GM10847 (cell line): Measurements from ENCODE around the gene RNF112.

ENCODE experiments used
- POLR2A ChIP-seq: IDR thresholded peaks from 2 replicates; pipeline ENCODE4 v1.6.1; 2011; ENCODE audit not compliant: insufficient read length; ENCODE audit errors: extremely low read depth

Gene RNF112

DNA sequence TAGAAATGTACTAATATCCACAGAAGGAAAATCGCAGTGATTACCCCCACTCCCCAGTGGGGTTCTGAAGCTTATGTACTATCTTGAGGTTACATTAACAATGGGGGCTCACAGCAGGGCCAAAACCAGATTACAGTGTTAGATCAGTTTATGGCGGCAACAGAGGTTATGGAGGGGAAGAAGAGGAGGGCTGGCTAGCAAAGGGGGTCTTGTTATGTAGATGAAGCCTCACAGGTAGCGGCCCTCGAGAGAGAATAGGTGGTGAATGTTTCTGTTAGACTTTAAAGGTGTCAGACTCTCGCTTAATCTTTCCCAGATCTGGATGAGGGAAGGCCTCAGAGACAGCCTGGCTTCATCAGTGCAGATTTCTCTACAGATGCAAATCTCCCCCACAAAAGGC is 22.2 kb downstream of the RNF112 start:
- TF ChIP-seq POLR2A = no peak

DNA sequence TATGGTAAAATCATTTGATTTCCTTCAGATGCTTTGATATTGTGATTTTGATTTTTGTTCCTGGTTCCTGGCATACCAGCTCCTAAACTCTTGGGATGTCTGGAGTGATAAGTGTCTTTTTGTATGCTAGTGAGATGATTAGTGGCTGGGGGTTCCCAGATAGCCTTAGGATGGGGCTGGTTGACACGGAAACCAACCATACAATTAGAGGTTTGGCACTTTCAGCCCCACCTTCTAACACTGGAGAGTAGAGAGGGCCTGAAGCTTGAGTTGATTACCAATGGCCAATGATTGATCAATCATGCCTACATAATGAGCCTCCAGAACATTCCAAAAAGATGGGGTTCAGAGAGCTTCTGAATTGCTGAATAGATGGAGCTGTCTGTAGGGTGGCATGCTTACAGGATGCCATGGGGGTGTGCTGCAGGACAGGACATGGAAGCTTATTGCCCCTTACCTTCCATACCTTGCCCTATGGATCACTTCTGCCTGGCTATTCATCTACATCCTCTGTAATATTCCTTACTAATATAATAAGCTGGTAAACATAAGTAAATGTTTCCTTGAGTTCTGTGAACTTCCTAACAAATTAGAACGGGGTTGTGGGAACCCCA is 22.8 kb downstream of the RNF112 start:
- no peak for TF ChIP-seq POLR2A

DNA sequence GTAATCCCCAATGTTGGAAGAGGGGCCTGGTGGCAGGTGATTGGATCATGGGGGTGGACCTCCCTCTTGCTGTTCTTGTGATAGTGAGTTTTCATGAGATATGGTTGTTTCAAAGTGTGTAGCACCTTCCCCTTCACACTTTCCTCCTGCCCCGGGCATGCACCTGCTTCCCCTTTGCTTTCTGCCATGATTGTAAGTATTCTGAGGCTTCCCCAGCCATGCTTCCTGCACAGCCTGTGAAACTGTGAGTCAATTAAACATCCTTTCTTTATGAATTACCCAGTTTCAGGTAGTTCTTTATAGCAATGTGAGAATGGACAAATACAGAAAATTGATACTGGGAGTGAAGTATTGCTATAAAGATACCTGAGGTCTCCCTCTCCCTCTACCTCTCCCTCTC is 29.4 kb downstream of the RNF112 start:
- no peak for TF ChIP-seq POLR2A

DNA sequence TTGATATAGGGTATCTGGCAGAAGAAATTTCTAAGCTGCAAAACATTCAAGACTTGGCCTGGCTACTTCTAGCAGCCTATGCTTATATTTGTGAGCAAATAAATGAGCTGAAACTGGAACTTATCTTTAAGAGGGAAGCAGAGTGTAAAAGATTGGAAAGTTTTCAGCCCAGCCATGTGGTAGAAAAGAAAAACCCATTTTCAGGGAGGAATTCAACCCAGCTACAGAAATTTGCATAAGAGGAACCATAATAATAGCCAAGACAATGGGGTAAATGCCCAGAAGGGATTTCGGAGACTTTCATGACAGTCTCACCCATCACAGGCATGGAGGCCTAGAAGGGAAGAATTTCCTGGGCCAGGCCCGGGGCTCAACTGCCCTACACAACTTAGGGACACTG is 31.7 kb downstream of the RNF112 start:
- no peak for TF ChIP-seq POLR2A

DNA sequence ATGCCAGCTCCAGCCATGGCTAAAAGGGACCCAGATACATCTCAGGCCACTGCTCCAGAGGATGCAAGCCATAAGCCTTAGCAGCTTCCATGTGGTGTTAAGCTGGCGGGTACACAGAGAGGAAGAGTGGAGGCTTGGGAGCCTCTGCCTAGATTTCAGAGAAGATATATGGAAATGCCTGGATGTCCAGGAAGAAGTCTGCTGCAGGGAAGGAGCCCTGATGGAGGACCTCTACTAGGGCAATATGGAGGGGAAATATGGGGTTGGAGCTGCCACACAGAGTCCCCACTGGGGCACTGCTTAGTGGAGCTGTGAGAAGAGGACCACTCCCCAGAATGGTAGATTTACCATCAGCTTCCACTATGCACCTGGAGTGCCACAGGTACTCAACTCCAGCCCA is 32.1 kb downstream of the RNF112 start:
- no peak for TF ChIP-seq POLR2A

DNA sequence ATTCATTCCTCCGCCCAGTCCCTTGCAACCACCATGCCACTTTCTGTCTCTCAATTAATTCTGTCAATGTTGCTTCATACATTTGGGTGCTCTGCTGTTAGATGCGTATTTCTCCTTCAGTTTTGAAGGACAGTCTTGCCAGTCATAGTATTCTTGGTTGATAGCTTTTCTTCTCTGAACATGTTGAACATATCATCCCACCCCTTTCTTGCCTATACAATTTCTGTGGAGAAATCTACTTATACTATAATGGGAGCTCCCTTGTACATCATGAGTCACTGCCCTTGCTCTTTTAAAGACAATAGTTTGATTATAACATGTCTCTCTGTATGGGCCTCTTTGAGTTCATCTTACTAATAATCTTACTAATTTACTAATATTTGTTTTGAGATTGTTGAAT is 34.1 kb downstream of the RNF112 start:
- TF ChIP-seq POLR2A = no peak

DNA sequence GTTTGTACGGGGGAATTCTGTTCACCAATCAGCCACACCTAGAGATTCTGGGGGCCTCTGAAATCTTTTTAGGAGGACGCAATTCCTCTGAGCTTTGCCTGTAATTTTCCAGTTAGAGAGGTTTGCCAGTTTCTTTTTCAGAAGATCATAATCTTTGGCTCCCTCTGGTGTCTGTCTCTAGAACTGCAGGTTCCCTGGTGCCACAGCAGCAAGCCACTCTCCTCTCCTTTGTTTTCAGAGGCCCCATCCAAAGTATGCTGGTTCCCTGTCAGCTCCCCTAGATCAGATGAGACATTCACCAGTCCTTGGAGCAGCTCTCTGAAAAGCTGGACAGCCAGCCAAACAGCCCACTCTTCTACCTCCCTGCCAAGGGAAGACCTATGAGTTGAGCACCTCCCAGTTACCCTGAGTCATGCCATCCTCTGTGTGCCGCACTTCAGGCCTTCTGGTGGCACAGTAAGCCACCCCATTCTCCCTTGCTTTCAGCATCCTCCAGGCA is 36.1 kb downstream of the RNF112 start:
- no peak for TF ChIP-seq POLR2A

DNA sequence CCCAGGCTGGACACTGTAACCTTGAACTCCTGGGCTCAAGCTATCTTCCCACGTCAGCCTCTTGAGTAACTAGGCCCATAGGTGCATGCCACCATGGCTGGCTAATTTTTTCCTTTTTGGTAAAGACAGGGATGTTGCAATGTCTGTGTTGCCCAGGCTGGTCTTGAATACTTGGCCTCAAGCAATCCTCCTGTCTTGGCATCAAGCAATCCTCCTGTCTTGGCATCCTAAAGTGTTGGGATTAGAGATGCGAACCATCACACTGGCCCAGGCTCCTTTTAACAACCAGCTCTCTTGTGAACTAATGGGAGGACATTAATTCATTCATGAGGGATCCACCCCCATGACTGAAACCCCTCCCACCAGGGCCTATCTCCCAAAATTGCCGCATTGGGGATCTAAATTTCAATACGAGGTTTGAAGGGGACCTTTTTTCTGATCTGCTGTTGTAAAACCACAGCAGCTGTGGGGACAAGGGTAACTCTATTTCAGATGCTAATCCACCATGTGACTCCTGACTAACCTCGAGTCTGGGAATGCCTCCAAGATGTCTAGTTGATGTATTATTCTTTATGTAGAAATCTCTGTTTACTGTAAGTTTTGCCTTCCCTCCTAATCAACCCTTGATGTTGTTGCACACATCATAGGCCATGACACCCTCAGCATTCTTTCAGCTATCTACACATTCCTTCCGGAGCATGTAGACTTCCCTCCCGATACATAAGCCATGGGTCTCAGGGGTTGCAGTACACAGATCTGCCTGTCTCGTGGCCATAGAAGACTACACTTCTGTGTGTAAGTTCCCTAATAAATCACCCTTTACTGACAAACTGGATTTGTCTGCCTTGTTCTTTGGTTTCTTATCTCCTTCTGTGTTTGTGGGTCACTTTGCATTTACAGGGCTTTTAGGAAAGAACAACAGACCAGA is 37.6 kb downstream of the RNF112 start:
- no peak for TF ChIP-seq POLR2A

DNA sequence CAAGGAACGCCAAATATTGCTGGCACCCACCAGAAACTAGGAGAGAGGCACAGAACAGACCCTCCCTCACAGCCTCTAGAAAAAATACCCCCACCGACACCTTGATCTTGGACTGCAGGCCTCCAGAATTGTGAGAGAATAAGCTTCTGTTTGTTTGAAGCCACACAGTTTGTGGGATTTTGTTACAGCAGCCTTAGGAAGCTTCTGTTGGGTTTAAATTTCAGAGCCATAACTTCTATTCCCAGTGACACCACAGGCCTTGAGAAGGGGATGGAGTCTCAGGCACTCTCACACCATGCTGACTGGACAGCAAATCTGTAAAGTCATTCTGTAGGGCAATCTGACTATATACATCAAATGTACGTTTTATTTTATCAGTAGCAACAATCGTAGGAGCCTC is 38.6 kb downstream of the RNF112 start:
- TF ChIP-seq POLR2A = no peak

DNA sequence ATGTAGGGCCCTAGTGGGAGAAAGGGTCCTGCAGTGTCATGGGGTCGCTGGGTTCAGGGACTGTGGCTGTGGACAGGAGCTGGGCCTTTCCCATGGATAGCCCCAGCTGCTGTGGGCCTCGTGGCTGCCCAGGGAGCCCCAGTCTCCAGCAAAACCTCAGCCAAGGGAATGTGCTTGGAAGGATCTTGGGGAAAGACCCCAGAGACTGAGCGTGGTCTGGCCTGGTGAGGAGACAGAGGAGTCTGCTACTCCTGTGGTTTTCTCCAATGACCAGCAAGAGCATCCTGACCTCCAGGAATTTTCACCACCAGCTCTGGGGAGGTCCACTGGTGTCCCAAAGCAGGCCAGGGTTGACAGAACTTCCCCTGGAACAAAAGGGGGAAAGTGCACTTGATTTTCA is 42.3 kb downstream of the RNF112 start:
- no peak for TF ChIP-seq POLR2A

DNA sequence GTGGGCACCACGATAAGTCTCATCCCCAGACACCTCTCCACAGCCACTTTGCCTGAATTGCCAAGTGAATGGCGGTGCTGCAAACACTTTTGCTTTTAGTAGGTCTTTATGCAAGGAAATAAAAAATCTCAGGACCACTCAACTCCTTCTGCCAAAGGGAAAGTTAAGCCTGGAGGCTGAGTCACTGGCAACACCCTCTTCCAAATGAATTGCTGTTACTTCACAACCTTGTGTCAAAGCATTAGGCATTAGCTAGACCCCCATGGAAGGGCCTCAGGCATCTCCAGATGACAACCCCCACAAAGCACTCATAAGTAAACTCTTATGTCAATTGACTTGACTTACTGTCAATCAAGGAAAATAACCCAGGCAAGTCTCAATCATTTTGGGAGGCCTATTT is 43.0 kb downstream of the RNF112 start:
- TF ChIP-seq POLR2A = no peak

DNA sequence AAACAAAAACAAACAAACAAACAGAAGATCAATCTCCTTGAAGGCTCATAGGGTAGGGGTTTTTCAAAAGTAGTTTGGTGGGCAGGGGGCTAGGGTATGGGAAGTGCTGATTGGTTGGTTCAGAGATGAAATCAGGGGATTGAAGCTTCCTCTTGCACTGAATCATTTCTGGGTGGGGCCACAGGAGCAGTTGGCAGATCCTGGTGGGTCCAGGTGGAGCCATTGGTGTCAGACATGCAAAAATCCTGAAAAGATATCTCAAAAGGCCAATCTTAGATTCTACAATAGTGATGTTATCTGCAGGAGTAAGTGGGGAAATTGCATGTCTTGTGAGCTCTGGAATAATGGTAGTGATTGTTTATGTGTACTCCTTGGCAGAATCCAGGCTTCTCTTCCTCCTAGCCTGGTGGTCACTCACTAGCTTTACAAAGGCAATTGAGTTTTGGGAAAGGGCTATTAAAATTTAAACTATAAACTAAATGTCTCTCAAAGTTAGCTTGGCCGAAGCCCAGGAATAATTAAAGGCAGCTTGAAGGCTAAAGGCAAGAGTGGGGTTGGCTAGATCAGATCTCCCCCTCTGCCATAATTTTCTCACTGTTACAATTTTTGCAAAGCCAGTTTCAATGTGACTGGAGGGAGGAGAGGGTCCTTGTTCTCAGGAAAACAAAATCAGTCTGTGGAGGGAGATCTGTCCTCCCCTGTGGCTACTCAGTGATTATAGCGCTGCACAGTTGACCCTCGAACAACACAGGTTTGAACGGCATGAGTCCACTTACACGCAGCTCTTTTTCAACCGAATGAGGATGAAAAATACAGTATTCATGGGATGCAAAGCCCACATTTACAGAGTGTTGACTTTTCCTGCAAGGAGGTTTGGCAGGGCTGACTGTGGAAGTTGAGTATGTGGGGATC is 45.2 kb downstream of the RNF112 start:
- no peak for TF ChIP-seq POLR2A

DNA sequence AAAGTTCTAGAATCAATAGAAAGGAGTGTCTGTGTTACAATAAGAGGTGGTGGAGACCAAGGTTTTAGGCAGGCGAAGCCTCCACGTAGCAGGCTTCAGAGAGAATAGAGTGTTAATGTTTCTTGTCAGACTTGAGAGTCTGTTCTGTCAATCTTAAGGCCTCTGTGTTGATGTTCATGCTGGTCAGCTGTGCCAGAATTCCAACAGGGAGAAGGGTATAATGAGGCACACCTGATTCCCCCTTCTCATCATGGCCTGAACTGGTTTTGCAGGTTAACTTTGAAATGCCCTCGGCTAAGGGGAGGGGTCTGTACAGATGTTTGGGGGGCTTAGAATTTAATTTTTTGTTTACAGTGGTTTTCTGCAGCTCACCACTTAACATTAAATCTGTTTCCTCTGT is 46.0 kb downstream of the RNF112 start:
- TF ChIP-seq POLR2A = no peak

DNA sequence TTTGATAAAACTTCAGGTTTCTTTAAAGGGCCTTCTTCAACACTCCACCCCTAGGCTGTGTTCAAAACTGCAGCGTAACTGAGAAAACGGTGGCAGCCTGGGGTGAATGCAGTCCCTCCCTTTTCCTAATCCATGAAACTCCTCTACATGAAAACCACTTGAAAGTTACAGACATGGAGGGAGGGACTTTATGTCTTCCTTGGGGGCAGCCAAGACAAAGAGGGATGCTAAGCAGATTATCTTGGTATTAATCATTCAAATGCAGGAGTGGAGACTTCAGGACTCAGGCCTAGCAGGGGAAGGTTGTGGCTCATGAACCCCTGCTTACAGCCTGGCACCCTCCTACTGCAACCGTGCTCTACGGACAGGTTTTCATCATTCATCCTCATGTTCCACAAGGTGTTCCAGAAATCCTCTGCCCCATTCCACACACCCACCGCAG is 46.8 kb downstream of the RNF112 start:
- TF ChIP-seq POLR2A = no peak

DNA sequence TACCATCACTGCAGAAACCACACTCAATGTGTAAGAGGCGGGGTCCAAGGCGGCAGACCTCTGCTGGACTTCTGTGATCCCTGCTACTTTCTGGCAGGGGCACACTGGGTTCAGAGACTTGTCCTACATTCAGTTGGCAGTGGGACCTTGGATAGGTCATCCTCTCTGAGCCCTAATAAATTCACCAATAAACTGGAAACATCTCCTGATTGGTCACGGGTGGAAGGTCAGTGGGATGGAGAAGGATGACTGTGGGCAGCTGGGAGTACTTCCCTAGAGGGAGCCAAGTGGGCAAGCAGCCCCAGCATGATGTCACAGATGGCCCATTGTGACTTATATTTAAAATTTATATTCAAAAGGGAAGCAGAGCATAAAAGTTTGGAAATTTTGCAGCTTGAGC is 49.7 kb downstream of the RNF112 start:
- no peak for TF ChIP-seq POLR2A
